Measurements from ENCODE around the gene LTB4R. TPM values are rescaled to one million over a fixed set of nuclear protein-coding genes. Genes with fewer than 3 reads are reported as not detected.
"Not testable (repeated sequence)": the region's sequence is repeated elsewhere in the genome, so short reads cannot be mapped to it uniquely, and the experiment has no call there.

The LTB4R gene
- polyA plus RNA-seq, 3 donors from 2014 or later: 12.4 to 13.7 (median 12.7) TPM

- H3K4me3 Mint-ChIP-seq: peak overlapping the region; percentile 25 to 76 (median 67)
- H3K9me3 Mint-ChIP-seq: no peaks in the 10 kb centered on the region
- peak overlapping the region in 5 of 6 donors; percentile 86 to 92 (median 90) for H3K27ac Mint-ChIP-seq
- peaks cover 54 to 62% of the 10 kb centered on the region in 2 donors for H3K4me1 Mint-ChIP-seq
- no peaks in the 10 kb centered on the region for H3K36me3 Mint-ChIP-seq
- H3K27me3 Mint-ChIP-seq (ENCODE audit: low read depth in 3 of 3): peaks cover 20 to 34% (median 24%) of the 10 kb centered on the region in 3 donors
- DNase-seq: peak in 1 of 3 donors; percentile 8
These were observed 16.0 kb downstream of the LTB4R start for GRCh38 chr14:24327303-24327702.

GRCh38 chr14:24327914-24328313, 16.6 kb downstream of the LTB4R start:
- H3K27me3 Mint-ChIP-seq (ENCODE audit: low read depth in 3 of 3): peaks cover 22 to 38% (median 25%) of the 10 kb centered on the region in 3 donors
- H3K4me1 Mint-ChIP-seq: peaks cover 60 to 68% of the 10 kb centered on the region in 2 donors
- peak overlapping the region in 4 of 5 donors; percentile 38 to 65 (median 42) for H3K4me3 Mint-ChIP-seq
- not testable (repeated sequence) for H3K36me3 Mint-ChIP-seq, H3K9me3 Mint-ChIP-seq
- DNase-seq: peak; percentile 38 to 49 (median 48)
- peak overlapping the region; percentile 60 to 94 (median 90) for H3K27ac Mint-ChIP-seq

- DNase-seq: no peak
- Mint-ChIP-seq H3K4me1 (peaks cover 72 to 81% of the 10 kb centered on the region in 2 donors), H3K36me3 (no peaks in the 10 kb centered on the region), H3K4me3 (peak overlapping the region; percentile 60 to 83 (median 76)), H3K9me3 (no peaks in the 10 kb centered on the region), H3K27me3 (ENCODE audit: low read depth in 3 of 3) (peaks cover 27 to 39% (median 32%) of the 10 kb centered on the region in 3 donors), H3K27ac (peak overlapping the region; percentile 84 to 97 (median 90))
These were observed 17.9 kb downstream of the LTB4R start for GRCh38 chr14:24329073-24329663.

GRCh38 chr14:24329736-24330135, 18.4 kb downstream of the LTB4R start:
- peak; percentile 96 to 97 (median 96) for DNase-seq
- H3K4me1 Mint-ChIP-seq: peaks cover 75 to 85% of the 10 kb centered on the region in 2 donors

DNA sequence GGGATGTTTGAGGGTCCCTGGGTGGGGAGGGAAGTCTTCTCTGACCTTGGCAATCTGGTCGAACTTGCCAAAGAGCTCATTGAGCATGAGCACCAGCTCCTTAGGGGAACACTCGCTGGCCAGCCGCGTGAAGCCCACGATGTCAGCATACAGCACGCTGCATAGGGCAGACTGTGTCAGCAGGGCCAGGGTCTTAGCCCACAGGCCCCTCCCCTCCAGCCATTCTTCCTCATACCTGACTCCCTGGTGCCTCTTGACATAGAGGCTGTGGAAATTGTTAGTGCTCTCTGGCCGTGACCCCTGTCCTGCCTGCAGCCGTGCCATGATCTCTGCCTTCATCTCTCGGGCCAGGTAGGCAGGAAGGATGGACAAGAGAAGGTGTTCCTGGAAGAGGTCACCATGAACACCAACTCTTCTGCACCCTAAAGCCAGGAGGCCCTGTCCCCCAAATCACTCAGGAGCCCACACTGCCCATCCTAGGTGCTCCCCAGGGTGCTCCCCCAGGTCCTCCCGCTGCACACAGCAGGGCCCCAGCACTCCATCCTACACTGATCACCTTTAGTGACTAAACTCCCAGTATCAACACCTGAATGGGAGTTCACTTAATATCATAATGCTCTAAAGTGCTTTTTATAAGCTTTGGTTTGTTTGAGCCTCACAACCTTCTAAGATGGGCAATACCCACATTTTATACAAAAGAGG, 19.8 kb downstream of the LTB4R start:
- H3K4me1 Mint-ChIP-seq: peaks cover 83 to 89% of the 10 kb centered on the region in 2 donors
- H3K27me3 Mint-ChIP-seq (ENCODE audit: low read depth in 3 of 3): peaks cover 32 to 41% (median 38%) of the 10 kb centered on the region in 3 donors
- H3K27ac Mint-ChIP-seq: peak overlapping the region; percentile 88 to 97 (median 90)
- DNase-seq: no peak
- peaks cover 2 to 3% (median 2%) of the 10 kb centered on the region in 3 donors for H3K36me3 Mint-ChIP-seq
- H3K9me3 Mint-ChIP-seq: no peaks in the 10 kb centered on the region
- peak overlapping the region in 1 of 5 donors; percentile 76 for H3K4me3 Mint-ChIP-seq

More at GRCh38 chr14:24329736-24330135, 18.4 kb downstream of the LTB4R start:
- Mint-ChIP-seq H3K36me3 (no peaks in the 10 kb centered on the region), H3K9me3 (no peaks in the 10 kb centered on the region), H3K4me3 (peak overlapping the region; percentile 60 to 83 (median 76)), H3K27me3 (ENCODE audit: low read depth in 3 of 3) (peaks cover 28 to 39% (median 30%) of the 10 kb centered on the region in 3 donors), H3K27ac (peak overlapping the region; percentile 84 to 97 (median 90))

DNA sequence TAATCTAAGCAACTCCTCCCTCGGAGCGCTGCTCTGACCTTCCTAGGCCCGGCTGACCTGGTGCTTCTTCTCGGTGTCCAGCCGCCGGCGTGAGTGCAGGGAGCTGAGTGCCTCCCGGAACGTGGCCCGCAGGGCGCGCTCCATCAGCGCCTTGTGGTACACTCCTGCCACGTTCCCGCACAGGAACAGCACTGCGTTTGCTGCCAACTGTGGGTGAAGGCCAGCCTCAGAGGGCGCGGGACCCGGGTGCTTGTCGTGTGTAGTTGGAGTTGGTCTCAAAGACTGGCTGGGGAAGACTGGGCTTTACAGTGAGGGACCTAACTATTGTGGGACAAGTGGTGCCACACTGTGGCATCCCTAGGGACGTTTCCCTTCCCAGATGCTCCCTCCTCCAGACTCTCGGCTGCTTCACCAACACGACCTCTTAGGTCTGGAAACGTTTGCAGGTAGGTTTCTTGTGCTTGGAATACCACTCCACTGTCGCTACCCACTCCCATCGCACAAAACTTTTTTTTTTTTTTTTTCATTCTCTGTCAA, 20.5 kb downstream of the LTB4R start:
- Mint-ChIP-seq H3K9me3 (no peaks in the 10 kb centered on the region), H3K27me3 (ENCODE audit: low read depth in 3 of 3) (peaks cover 34 to 41% (median 40%) of the 10 kb centered on the region in 3 donors), H3K27ac (peak overlapping the region; percentile 81 to 92 (median 88)), H3K36me3 (peaks cover 7 to 9% (median 8%) of the 10 kb centered on the region in 3 donors), H3K4me1 (peaks cover 83 to 89% of the 10 kb centered on the region in 2 donors), H3K4me3 (peak overlapping the region; percentile 61 to 83 (median 73))
- DNase-seq: no peak

DNA sequence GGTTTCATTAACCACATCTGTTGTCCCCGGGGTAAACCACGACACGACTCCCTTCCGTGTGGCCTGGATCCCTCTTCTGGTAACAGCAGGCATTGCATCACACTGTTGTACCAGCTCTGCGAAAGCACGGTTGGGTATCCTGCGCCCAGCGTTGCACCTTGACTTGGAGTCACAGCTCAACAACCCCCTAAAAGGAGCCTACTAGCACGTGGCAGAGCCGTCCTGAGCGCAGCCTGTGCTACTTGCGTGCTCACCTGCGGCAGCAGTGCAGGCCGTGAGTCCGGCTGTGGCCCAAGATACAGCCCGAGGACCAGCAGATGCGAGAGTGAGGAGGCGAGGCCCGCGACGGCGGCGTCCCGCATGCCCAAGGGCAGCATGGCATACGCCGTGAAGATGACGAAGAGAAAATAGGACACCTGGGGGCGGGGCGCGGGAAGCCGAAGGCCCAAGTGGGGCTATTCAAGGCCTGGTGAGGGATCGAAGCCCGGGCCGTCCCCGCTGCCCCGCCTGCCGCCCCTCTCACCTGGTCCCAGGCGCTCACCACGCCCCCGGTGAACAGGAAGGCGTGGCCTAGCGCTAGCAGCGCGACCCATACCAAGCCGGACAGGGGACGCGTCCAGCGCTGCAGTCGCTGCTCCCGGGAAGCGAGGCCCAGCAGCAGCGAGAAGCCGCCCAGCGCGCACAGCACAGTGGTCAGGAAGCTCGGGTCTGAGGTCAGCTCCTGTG, 21.1 kb downstream of the LTB4R start:
- DNase-seq: peak; percentile 82 to 86 (median 85)
- peaks cover 34 to 42% (median 38%) of the 10 kb centered on the region in 3 donors for H3K27me3 Mint-ChIP-seq (ENCODE audit: low read depth in 3 of 3)
- H3K9me3 Mint-ChIP-seq: no peaks in the 10 kb centered on the region
- H3K36me3 Mint-ChIP-seq: peaks cover 9 to 15% (median 13%) of the 10 kb centered on the region in 3 donors
- H3K4me3 Mint-ChIP-seq: peak overlapping the region; percentile 61 to 83 (median 73)
- peaks cover 79 to 83% of the 10 kb centered on the region in 2 donors for H3K4me1 Mint-ChIP-seq
- H3K27ac Mint-ChIP-seq: peak overlapping the region; percentile 81 to 92 (median 88)

GRCh38 chr14:24334431-24335291, 23.4 kb downstream of the LTB4R start, which contains the start of gene ADCY4:
TSS of gene ADCY4 (minus strand) at chr14:24335071. CDS start at chr14:24334652, 419 bp downstream.
- Mint-ChIP-seq H3K4me1 (peaks cover 76 to 79% of the 10 kb centered on the region in 2 donors), H3K4me3 (peak within 1 kb of the TSS; percentile 62 to 83 (median 75)), H3K27me3 (ENCODE audit: low read depth in 3 of 3) (peaks cover 26 to 38% (median 30%) of the 10 kb centered on the region in 3 donors), H3K9me3 (no peaks in the 10 kb centered on the region), H3K27ac (peak within 1 kb of the TSS in 3 of 6 donors; percentile 28 to 45 (median 29)), H3K36me3 (peaks cover 11 to 28% (median 15%) of the 10 kb centered on the region in 3 donors)
- peak in 2 of 3 donors; percentile 24 to 28 for DNase-seq

GRCh38 chr14:24335461-24336171, 24.3 kb downstream of the LTB4R start:
- H3K4me1 Mint-ChIP-seq: peaks cover 73 to 78% of the 10 kb centered on the region in 2 donors
- no peaks in the 10 kb centered on the region for H3K9me3 Mint-ChIP-seq
- H3K27me3 Mint-ChIP-seq (ENCODE audit: low read depth in 3 of 3): peaks cover 22 to 34% (median 22%) of the 10 kb centered on the region in 3 donors
- peaks cover 11 to 28% (median 15%) of the 10 kb centered on the region in 3 donors for H3K36me3 Mint-ChIP-seq
- no peak for DNase-seq
- peak overlapping the region; percentile 30 to 69 (median 65) for H3K4me3 Mint-ChIP-seq
- H3K27ac Mint-ChIP-seq: peak overlapping the region in 2 of 6 donors; percentile 22 to 29

DNA sequence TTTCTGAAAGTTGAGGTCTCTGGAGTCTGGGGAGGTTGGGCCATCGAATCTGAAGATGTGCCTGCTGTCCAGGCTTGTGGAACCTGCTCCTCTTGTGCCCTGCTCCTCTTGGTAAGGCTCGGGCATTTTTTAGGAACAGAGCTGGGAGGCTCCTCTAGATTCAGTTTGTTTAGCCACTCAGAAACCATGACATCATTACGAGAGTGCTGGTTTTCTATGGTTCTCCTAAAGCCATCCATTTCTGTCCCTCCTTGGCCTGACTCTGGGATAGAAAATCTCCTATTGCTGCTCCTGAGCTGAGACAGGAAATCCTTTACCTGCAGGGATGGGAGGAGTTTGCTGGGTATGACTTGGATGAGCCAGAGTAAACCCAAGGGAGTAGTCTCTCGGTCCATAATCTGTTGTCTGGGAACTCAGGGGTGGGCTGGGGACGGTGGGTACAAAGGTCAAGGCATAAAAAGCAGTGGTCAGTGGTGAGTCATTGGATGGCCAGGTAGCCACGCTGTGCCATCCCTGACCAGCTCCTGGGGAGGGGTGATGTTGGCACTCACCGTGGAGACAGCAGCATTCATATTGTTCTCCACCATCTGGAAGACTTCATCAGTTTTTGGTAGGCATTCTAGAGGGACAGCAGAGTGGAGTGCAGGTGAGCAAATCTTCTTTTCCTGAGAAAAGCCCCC, 26.0 kb downstream of the LTB4R start:
- Mint-ChIP-seq H3K4me3 (peak overlapping the region in 2 of 5 donors; percentile 33 to 96), H3K36me3 (peaks cover 11 to 28% (median 15%) of the 10 kb centered on the region in 3 donors), H3K4me1 (peaks cover 56 to 61% of the 10 kb centered on the region in 2 donors), H3K9me3 (no peaks in the 10 kb centered on the region), H3K27me3 (ENCODE audit: low read depth in 3 of 3) (peaks cover 12 to 26% (median 14%) of the 10 kb centered on the region in 3 donors), H3K27ac (no peak overlapping the region)
- DNase-seq: no peak

GRCh38 chr14:24337824-24338175, 26.5 kb downstream of the LTB4R start:
- H3K36me3 Mint-ChIP-seq: peaks cover 11 to 28% (median 15%) of the 10 kb centered on the region in 3 donors
- peaks cover 51 to 56% of the 10 kb centered on the region in 2 donors for H3K4me1 Mint-ChIP-seq
- H3K4me3 Mint-ChIP-seq: peak overlapping the region in 4 of 5 donors; percentile 33 to 97 (median 96)

More at GRCh38 chr14:24337824-24338175, 26.5 kb downstream of the LTB4R start:
- Mint-ChIP-seq H3K27me3 (ENCODE audit: low read depth in 3 of 3) (peaks cover 8 to 27% (median 13%) of the 10 kb centered on the region in 3 donors), H3K27ac (peak overlapping the region in 1 of 6 donors; percentile 25), H3K9me3 (no peaks in the 10 kb centered on the region)
- no peak for DNase-seq
